CD4-positive, alpha-beta T cell treated with Interleukin-2 at 100 ng/mL for 4 hours (primary cell): Measurements from ENCODE around the gene PNPLA7.

Experiments used
- DNase-seq: peaks from one replicate; pipeline ENCODE4 v3.0.0-alpha.2; 2020; ENCODE audit warnings: low spot score

The PNPLA7 gene

GRCh38 chr9:137434498-137435380, 115.5 kb downstream of the PNPLA7 start:
- DNase-seq = no peak

- DNase-seq = no peak
Measured at GRCh38 chr9:137433916-137434431, 116.2 kb downstream of the PNPLA7 start.

- no peak for DNase-seq
Measured at GRCh38 chr9:137433349-137433915, 116.8 kb downstream of the PNPLA7 start.

- no peak for DNase-seq
Measured at GRCh38 chr9:137432687-137433348, 117.4 kb downstream of the PNPLA7 start.

GRCh38 chr9:137431416-137431931, 118.7 kb downstream of the PNPLA7 start:
- no peak for DNase-seq

- no peak for DNase-seq
Measured at GRCh38 chr9:137430723-137431415, 119.3 kb downstream of the PNPLA7 start.

- DNase-seq = no peak
Measured at GRCh38 chr9:137429974-137430722, 120.1 kb downstream of the PNPLA7 start.

GRCh38 chr9:137429546-137429890, 120.7 kb downstream of the PNPLA7 start:
- DNase-seq = no peak

GRCh38 chr9:137428841-137429545, 121.2 kb downstream of the PNPLA7 start:
- DNase-seq = no peak

- no peak for DNase-seq
Measured at GRCh38 chr9:137428311-137428630, 121.9 kb downstream of the PNPLA7 start.

- DNase-seq = no peak
Measured at GRCh38 chr9:137427454-137428310, 122.5 kb downstream of the PNPLA7 start.

GRCh38 chr9:137426018-137426681, 124.1 kb downstream of the PNPLA7 start:
- no peak for DNase-seq

GRCh38 chr9:137423514-137424291, 126.5 kb downstream of the PNPLA7 start:
- no peak for DNase-seq

GRCh38 chr9:137422604-137423513, 127.3 kb downstream of the PNPLA7 start, which contains the start of the genes EXD3 and NOXA1:
Gene EXD3, minus strand, starts transcription at chr9:137423162. Its CDS starts 27,805 bp downstream, at chr9:137395357.
Gene NOXA1, plus strand, starts transcription at chr9:137423393. Its CDS starts 137 bp downstream, at chr9:137423530.
- DNase-seq = peak; percentile 92

GRCh38 chr9:137421838-137422603, 128.2 kb downstream of the PNPLA7 start:
- no peak for DNase-seq
